ENCODE measurements around the gene HNRNPUL2.

- TF ChIP-seq CTCF (IDR thresholded peaks at IDR 0.05) (no peak), POLR2A (IDR thresholded peaks at IDR 0.05) (no peak)
Measured at GRCh38 chr11:62669420-62670161, 57.7 kb downstream of the HNRNPUL2 start.
